ENCODE measurements around the gene MANEAL.

Gene MANEAL

GRCh38 chr1:37782491-37782890 lies 11.2 kb upstream of the MANEAL start:
- DNase-seq (ENCODE audit: low read depth in 3 of 3) = no peak

GRCh38 chr1:37792943-37793686 lies 532 bp upstream of the MANEAL start:
- no peak for DNase-seq (ENCODE audit: low read depth in 3 of 3)

GRCh38 chr1:37794372-37795339 lies 1.0 kb downstream of the MANEAL start:
- no peak for DNase-seq (ENCODE audit: low read depth in 3 of 3)

GRCh38 chr1:37795340-37796125 lies 1.9 kb downstream of the MANEAL start:
- DNase-seq (ENCODE audit: low read depth in 3 of 3) = no peak

- no peak for DNase-seq (ENCODE audit: low read depth in 3 of 3)
Observed at GRCh38 chr1:37797750-37798345, 4.2 kb downstream of the MANEAL start.

GRCh38 chr1:37802439-37802838 lies 8.8 kb downstream of the MANEAL start:
- DNase-seq (ENCODE audit: low read depth in 3 of 3) = no peak

GRCh38 chr1:37807220-37807554 lies 13.5 kb downstream of the MANEAL start:
- no peak for DNase-seq (ENCODE audit: low read depth in 3 of 3)

GRCh38 chr1:37807555-37808368 lies 14.1 kb downstream of the MANEAL start, which contains the start of the genes C1orf122 and YRDC:
Gene C1orf122, plus strand, starts transcription at chr1:37807790. Its CDS starts 615 bp downstream, at chr1:37808405.
Gene YRDC, minus strand, starts transcription at chr1:37808208. Its CDS starts 28 bp downstream, at chr1:37808180.
- DNase-seq (ENCODE audit: low read depth in 3 of 3) = peak; percentile 84 to 88 (median 86)

- DNase-seq (ENCODE audit: low read depth in 3 of 3) = peak in 1 of 3 experiments; percentile 22
Observed at GRCh38 chr1:37808369-37809319, 15.0 kb downstream of the MANEAL start.

GRCh38 chr1:37809942-37810341 lies 16.3 kb downstream of the MANEAL start:
- no peak for DNase-seq (ENCODE audit: low read depth in 3 of 3)

GRCh38 chr1:37811027-37811655 lies 17.5 kb downstream of the MANEAL start:
- DNase-seq (ENCODE audit: low read depth in 3 of 3) = peak; percentile 29 to 36 (median 35)

GRCh38 chr1:37813529-37814145 lies 20.0 kb downstream of the MANEAL start:
- DNase-seq (ENCODE audit: low read depth in 3 of 3) = no peak

- no peak for DNase-seq (ENCODE audit: low read depth in 3 of 3)
Observed at GRCh38 chr1:37814252-37814651, 20.6 kb downstream of the MANEAL start.

GRCh38 chr1:37817481-37817880 lies 23.8 kb downstream of the MANEAL start:
- DNase-seq (ENCODE audit: low read depth in 3 of 3) = no peak

- DNase-seq (ENCODE audit: low read depth in 3 of 3) = no peak
Observed at GRCh38 chr1:37821481-37821880, 27.8 kb downstream of the MANEAL start.

- DNase-seq (ENCODE audit: low read depth in 3 of 3) = no peak
Observed at GRCh38 chr1:37822906-37823815, 29.5 kb downstream of the MANEAL start.

GRCh38 chr1:37824001-37824400 lies 30.4 kb downstream of the MANEAL start:
- no peak for DNase-seq (ENCODE audit: low read depth in 3 of 3)
